WTC11 (cell line): ENCODE results near the gene DERA. TPM values are rescaled to one million over a fixed set of nuclear protein-coding genes. Genes with fewer than 3 reads are reported as not detected.

Experiments used
- ATAC-seq: fragments of 200-7000 bp; cut with Tn5 transposase; 2 replicates; pipeline ENCODE4 v1.10.0; 2021; ENCODE audit warnings: mild to moderate bottlenecking, moderate library complexity
- CTCF ChIA-PET: fragments of 300-600 bp; sonication (Branson Sonifier 250); formaldehyde crosslinking; loops from one replicate; lab custom pipeline; 2021; ENCODE audit warnings: antibody characterized with exemption; lab: Charles Lee
- POLR2A ChIA-PET: fragments of 350-600 bp; sonication (Branson Sonifier 250); formaldehyde crosslinking; loops from one replicate; lab custom pipeline; 2021; ENCODE audit warnings: antibody characterized with exemption; lab: Charles Lee
- DNase-seq: peaks from one replicate; pipeline ENCODE4 v3.0.0; 2021; ENCODE audit warnings: low spot score
- H3K27ac Mint-ChIP-seq: 2 replicates; pipeline ENCODE4 v1.8.0; 2021; ENCODE audit warnings: mixed read lengths
- H3K27me3 Mint-ChIP-seq: 2 replicates; pipeline ENCODE4 v1.8.0; 2021; ENCODE audit warnings: low read depth, mild to moderate bottlenecking, moderate library complexity, mixed read lengths
- H3K36me3 Mint-ChIP-seq: 2 replicates; pipeline ENCODE4 v1.8.0; 2021; ENCODE audit warnings: mixed read lengths
- H3K4me1 Mint-ChIP-seq: 2 replicates; pipeline ENCODE4 v1.8.0; 2022; ENCODE audit warnings: mixed read lengths
- H3K4me3 Mint-ChIP-seq: 2 replicates; pipeline ENCODE4 v1.8.0; 2021; ENCODE audit warnings: mild to moderate bottlenecking, moderate library complexity, mixed read lengths
- H3K9me3 Mint-ChIP-seq: 2 replicates; pipeline ENCODE4 v1.8.0; 2021; ENCODE audit warnings: mixed read lengths
- AFF4 ChIP-seq: sonication (generic); formaldehyde crosslinking; IDR thresholded peaks from 2 replicates; pipeline ENCODE4 v1.8.1; 2023; ENCODE audit warnings: mild to moderate bottlenecking, missing genetic modification reagents, borderline replicate concordance
- AR ChIP-seq: fragments of 250-450 bp; sonication (Bioruptor Pico); IDR thresholded peaks from 2 replicates; pipeline ENCODE4 v1.9.0; 2021; ENCODE audit warnings: mild to moderate bottlenecking
- CBFB ChIP-seq: sonication (generic); formaldehyde crosslinking; IDR thresholded peaks from 2 replicates; pipeline ENCODE4 v1.8.1; 2022; ENCODE audit warnings: mild to moderate bottlenecking, low read depth, missing genetic modification reagents
- CREB1 ChIP-seq: sonication (generic); formaldehyde crosslinking; IDR thresholded peaks from 2 replicates; pipeline ENCODE4 v1.8.0; 2023; ENCODE audit warnings: mild to moderate bottlenecking, missing genetic modification reagents
- CREM ChIP-seq: sonication (generic); formaldehyde crosslinking; IDR thresholded peaks from 2 replicates; pipeline ENCODE4 v1.8.1; 2022; ENCODE audit warnings: mild to moderate bottlenecking, missing genetic modification reagents, moderate library complexity
- E2F5 ChIP-seq: sonication (generic); formaldehyde crosslinking; IDR thresholded peaks from 2 replicates; pipeline ENCODE4 v1.8.1; 2022; ENCODE audit warnings: mild to moderate bottlenecking, moderate library complexity, missing genetic modification reagents
- ELF4 ChIP-seq: sonication (generic); formaldehyde crosslinking; IDR thresholded peaks from 2 replicates; pipeline ENCODE4 v1.8.1; 2022; ENCODE audit warnings: low read depth, mild to moderate bottlenecking, moderate library complexity, missing genetic modification reagents
- EMX1 ChIP-seq: fragments of 250-450 bp; sonication (Bioruptor Pico); IDR thresholded peaks from 2 replicates; pipeline ENCODE4 v1.8.0; 2021; ENCODE audit warnings: mild to moderate bottlenecking
- FOXP4 ChIP-seq: sonication (generic); formaldehyde crosslinking; IDR thresholded peaks from 2 replicates; pipeline ENCODE4 v1.8.0; 2022; ENCODE audit warnings: mild to moderate bottlenecking, missing genetic modification reagents
- GRHL2 ChIP-seq: fragments of 250-450 bp; sonication (Bioruptor Pico); IDR thresholded peaks from 2 replicates; pipeline ENCODE4 v1.8.0; 2022; ENCODE audit warnings: mild to moderate bottlenecking, moderate library complexity; ENCODE audit not compliant: insufficient replicate concordance, severe bottlenecking
- HMGXB4 ChIP-seq: sonication (generic); formaldehyde crosslinking; IDR thresholded peaks from 2 replicates; pipeline ENCODE4 v1.8.1; 2023; ENCODE audit warnings: mild to moderate bottlenecking, moderate library complexity, missing genetic modification reagents
- JUN ChIP-seq: sonication (generic); formaldehyde crosslinking; IDR thresholded peaks from 2 replicates; pipeline ENCODE4 v1.8.0; 2023; ENCODE audit warnings: mild to moderate bottlenecking, missing genetic modification reagents
- MAX ChIP-seq: sonication (generic); formaldehyde crosslinking; IDR thresholded peaks from 2 replicates; pipeline ENCODE4 v1.8.0; 2022; ENCODE audit warnings: mild to moderate bottlenecking, missing genetic modification reagents
- NFE2L1 ChIP-seq: sonication (generic); formaldehyde crosslinking; IDR thresholded peaks from 2 replicates; pipeline ENCODE4 v1.8.1; 2023; ENCODE audit warnings: missing genetic modification reagents
- PRDM15 ChIP-seq: sonication (generic); formaldehyde crosslinking; IDR thresholded peaks from 2 replicates; pipeline ENCODE4 v1.8.0; 2022; ENCODE audit warnings: missing genetic modification reagents
- RORB ChIP-seq: fragments of 250-450 bp; sonication (Bioruptor Pico); IDR thresholded peaks from 2 replicates; pipeline ENCODE4 v1.9.0; 2021; ENCODE audit warnings: mild to moderate bottlenecking
- SMAD4 ChIP-seq: sonication (generic); formaldehyde crosslinking; IDR thresholded peaks from 2 replicates; pipeline ENCODE4 v1.8.0; 2022; ENCODE audit warnings: mild to moderate bottlenecking, missing genetic modification reagents
- TEAD4 ChIP-seq: sonication (generic); formaldehyde crosslinking; IDR thresholded peaks from 2 replicates; pipeline ENCODE4 v1.8.0; 2022; ENCODE audit warnings: mild to moderate bottlenecking, missing genetic modification reagents
- ZNF138 ChIP-seq: sonication (generic); formaldehyde crosslinking; conservative IDR thresholded peaks from 2 replicates; pipeline ENCODE4 v1.8.1; 2022; ENCODE audit warnings: mild to moderate bottlenecking, moderate library complexity, missing genetic modification reagents
- ZNF263 ChIP-seq: sonication (generic); formaldehyde crosslinking; IDR thresholded peaks from 2 replicates; pipeline ENCODE4 v1.8.1; 2022; ENCODE audit warnings: low read depth, mild to moderate bottlenecking, moderate library complexity, missing genetic modification reagents
- total RNA-seq: library from RNA; stranded (reverse); gene quantifications from 3 replicates; pipeline ENCODE4 v1.2.3, GENCODE V29; 2021

Gene DERA
- total RNA-seq, 1 experiment from 2014 or later = 22.4 TPM

- no peaks in the 10 kb centered on the region for H3K4me1 Mint-ChIP-seq
- H3K36me3 Mint-ChIP-seq = no peaks in the 10 kb centered on the region
- no peak overlapping the region for H3K4me3 Mint-ChIP-seq
- no peak overlapping the region for H3K27ac Mint-ChIP-seq
- POLR2A ChIA-PET = interaction anchor here (0.6 kb wide), 1 partner anchor 36 kb away, joined by 3 read pairs; no protein-coding TSS in a partner anchor
- H3K27me3 Mint-ChIP-seq = no peaks in the 10 kb centered on the region
- DNase-seq = no peak
- no peak for TF ChIP-seq FOXP4 (CRISPR knock-in tag)
- no peak for TF ChIP-seq PRDM15 (CRISPR knock-in tag)
- no peak for TF ChIP-seq CREM (CRISPR knock-in tag)
- TF ChIP-seq AR (CRISPR knock-in tag) = no peak
- no peak for TF ChIP-seq ELF4 (CRISPR knock-in tag)
- no peak for TF ChIP-seq CBFB (CRISPR knock-in tag)
- TF ChIP-seq E2F5 = no peak
- TF ChIP-seq GRHL2 (CRISPR knock-in tag) = no peak
- no peak for TF ChIP-seq ZNF138 (CRISPR knock-in tag)
- TF ChIP-seq MAX (CRISPR knock-in tag) = no peak
- no peak for TF ChIP-seq AFF4 (CRISPR knock-in tag)
- no peak for TF ChIP-seq EMX1
- no peak for TF ChIP-seq RORB (CRISPR knock-in tag)
- TF ChIP-seq HMGXB4 (CRISPR knock-in tag) = no peak
- no peak for TF ChIP-seq JUN (CRISPR knock-in tag)
- no peak for TF ChIP-seq CREB1 (CRISPR knock-in tag)
- TF ChIP-seq NFE2L1 (CRISPR knock-in tag) = no peak
- no peak for TF ChIP-seq ZNF263 (CRISPR knock-in tag)
- TF ChIP-seq TEAD4 (CRISPR knock-in tag) = no peak
- no peak for TF ChIP-seq SMAD4 (CRISPR knock-in tag)
- TF ChIP-seq, all 79 proteins: peak for 0
- ATAC-seq = no peak
- CTCF ChIA-PET = interaction anchor here (0.8 kb wide), 1 partner anchor 52 kb away, joined by 3 read pairs; no protein-coding TSS in a partner anchor
- peaks cover 9% of the 10 kb centered on the region; the same call in 1 of the 2 replicates for H3K9me3 Mint-ChIP-seq
These were observed 159.0 kb downstream of the DERA start for GRCh38 chr12:16070113-16070512.
